GF-D8 (cell line): ENCODE data around the gene SMIM38.
"Not testable (repeated sequence)": the region's sequence is repeated elsewhere in the genome, so short reads cannot be mapped to it uniquely, and the experiment has no call there.

ENCODE experiments used
- DNase-seq: peaks from one replicate; lab custom pipeline; 2025; lab: John Stamatoyannopoulos, UW

SMIM38 gene

GRCh38 chr11:69140161-69140560 lies 15.6 kb upstream of the SMIM38 start:
- DNase-seq, result not testable (repeated sequence)

- no peak for DNase-seq
Observed at GRCh38 chr11:69140635-69141034, 15.1 kb upstream of the SMIM38 start.

- no peak for DNase-seq
Observed at GRCh38 chr11:69141742-69142141, 14.0 kb upstream of the SMIM38 start.

- DNase-seq, result no peak
Observed at GRCh38 chr11:69142895-69143294, 12.8 kb upstream of the SMIM38 start.

- no peak for DNase-seq
Observed at GRCh38 chr11:69144316-69145049, 11.3 kb upstream of the SMIM38 start.

GRCh38 chr11:69145050-69145380 lies 10.7 kb upstream of the SMIM38 start:
- DNase-seq, result no peak

- DNase-seq, result no peak
Observed at GRCh38 chr11:69148377-69148762, 7.4 kb upstream of the SMIM38 start.

GRCh38 chr11:69148806-69149205 lies 6.9 kb upstream of the SMIM38 start:
- no peak for DNase-seq

- DNase-seq, result not testable (repeated sequence)
Observed at GRCh38 chr11:69149338-69150045, 6.2 kb upstream of the SMIM38 start.

- DNase-seq, result no peak
Observed at GRCh38 chr11:69150175-69150574, 5.6 kb upstream of the SMIM38 start.

GRCh38 chr11:69151836-69152235 lies 3.9 kb upstream of the SMIM38 start:
- no peak for DNase-seq

- DNase-seq, result no peak
Observed at GRCh38 chr11:69152733-69153421, 2.9 kb upstream of the SMIM38 start.

GRCh38 chr11:69153661-69154060 lies 2.1 kb upstream of the SMIM38 start:
- DNase-seq, result no peak

GRCh38 chr11:69154211-69154913 lies 1.4 kb upstream of the SMIM38 start:
- DNase-seq, result no peak

GRCh38 chr11:69154938-69155301 lies 815 bp upstream of the SMIM38 start:
- DNase-seq, result no peak

- no peak for DNase-seq
Observed at GRCh38 chr11:69156235-69156639, 502 bp downstream of the SMIM38 start.

GRCh38 chr11:69156673-69157155 lies 979 bp downstream of the SMIM38 start:
- no peak for DNase-seq

- no peak for DNase-seq
Observed at GRCh38 chr11:69157156-69157821, 1.6 kb downstream of the SMIM38 start.

GRCh38 chr11:69157822-69158231 lies 2.1 kb downstream of the SMIM38 start:
- DNase-seq, result no peak

GRCh38 chr11:69158301-69159149 lies 2.8 kb downstream of the SMIM38 start:
- DNase-seq, result no peak
